Neural progenitor cell (in vitro differentiated cells): ENCODE measurements around the gene ERC2.

Experiments used
- EZH2phosphoT487 ChIP-seq: fragments of 200-600 bp; sonication (generic); IDR thresholded peaks from 2 replicates; pipeline ENCODE4 v1.6.1; 2017; ENCODE audit warnings: antibody characterized with exemption
- TF ChIP-seq, protein P1 (sequence below): fragments of 200-600 bp; sonication (generic); IDR thresholded peaks from 2 replicates; pipeline ENCODE4 v1.5.1; 2017; ENCODE audit warnings: antibody characterized with exemption, mild to moderate bottlenecking

- no peak for TF ChIP-seq EZH2phosphoT487
- TF ChIP-seq, protein P1, sequence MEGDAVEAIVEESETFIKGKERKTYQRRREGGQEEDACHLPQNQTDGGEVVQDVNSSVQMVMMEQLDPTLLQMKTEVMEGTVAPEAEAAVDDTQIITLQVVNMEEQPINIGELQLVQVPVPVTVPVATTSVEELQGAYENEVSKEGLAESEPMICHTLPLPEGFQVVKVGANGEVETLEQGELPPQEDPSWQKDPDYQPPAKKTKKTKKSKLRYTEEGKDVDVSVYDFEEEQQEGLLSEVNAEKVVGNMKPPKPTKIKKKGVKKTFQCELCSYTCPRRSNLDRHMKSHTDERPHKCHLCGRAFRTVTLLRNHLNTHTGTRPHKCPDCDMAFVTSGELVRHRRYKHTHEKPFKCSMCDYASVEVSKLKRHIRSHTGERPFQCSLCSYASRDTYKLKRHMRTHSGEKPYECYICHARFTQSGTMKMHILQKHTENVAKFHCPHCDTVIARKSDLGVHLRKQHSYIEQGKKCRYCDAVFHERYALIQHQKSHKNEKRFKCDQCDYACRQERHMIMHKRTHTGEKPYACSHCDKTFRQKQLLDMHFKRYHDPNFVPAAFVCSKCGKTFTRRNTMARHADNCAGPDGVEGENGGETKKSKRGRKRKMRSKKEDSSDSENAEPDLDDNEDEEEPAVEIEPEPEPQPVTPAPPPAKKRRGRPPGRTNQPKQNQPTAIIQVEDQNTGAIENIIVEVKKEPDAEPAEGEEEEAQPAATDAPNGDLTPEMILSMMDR: no peak
Observed at GRCh38 chr3:55688154-55688553, 780.1 kb downstream of the ERC2 start.
